Liver (tissue), 9 donors: Measurements from ENCODE around the gene TTC7B. TPM values are rescaled to one million over a fixed set of nuclear protein-coding genes. Genes with fewer than 3 reads are reported as not detected.

Experiments
- DNase-seq: peaks from one replicate; pipeline ENCODE4 v3.0.0-alpha.2; 2017; ENCODE audit warnings: low spot score
- H3K27ac ChIP-seq, 2 donors: one replicate each; pipeline ENCODE4 v1.7.0; 2013; ENCODE audit warnings: inconsistent platforms in 2 of 2, low read length in 2 of 2, control low read depth in 1 of 2, low read depth in 1 of 2, mild to moderate bottlenecking in 1 of 2
- H3K27me3 ChIP-seq, 4 donors: one replicate each; pipeline versions ENCODE4 v1.6.1 to v1.7.0; 2013; ENCODE audit warnings: low read length in 3 of 4, inconsistent platforms in 1 of 4, mild to moderate bottlenecking in 1 of 4, moderate library complexity in 1 of 4; ENCODE audit not compliant: control insufficient read depth in 4 of 4, insufficient read depth in 4 of 4
- H3K36me3 ChIP-seq, 4 donors: one replicate each; pipeline versions ENCODE4 v1.6.1 to v1.7.0; 2013; ENCODE audit warnings: low read length in 3 of 4, mild to moderate bottlenecking in 3 of 4, low read depth in 1 of 4, moderate library complexity in 1 of 4; ENCODE audit not compliant: control insufficient read depth in 4 of 4, insufficient read depth in 3 of 4
- H3K4me1 ChIP-seq, 4 donors: one replicate each; pipeline versions ENCODE4 v1.6.1 to v1.7.0; 2013; ENCODE audit warnings: low read length in 3 of 4, mild to moderate bottlenecking in 3 of 4, moderate library complexity in 1 of 4; ENCODE audit not compliant: control insufficient read depth in 4 of 4, insufficient read depth in 4 of 4
- H3K4me3 ChIP-seq, 3 donors: one replicate each; pipeline versions ENCODE4 v1.6.1 to v1.7.0; 2013; ENCODE audit warnings: low read length in 3 of 3, control low read depth in 1 of 3, low read depth in 1 of 3, mild to moderate bottlenecking in 1 of 3
- H3K9ac ChIP-seq, 2 donors: one replicate each; pipeline ENCODE4 v1.7.0; 2013; ENCODE audit warnings: low read length in 2 of 2, mild to moderate bottlenecking in 2 of 2, moderate library complexity in 2 of 2, control low read depth in 1 of 2, low read depth in 1 of 2
- H3K9me3 ChIP-seq, 4 donors: one replicate each; pipeline versions ENCODE4 v1.6.1 to v1.7.0; 2013; ENCODE audit warnings: low read length in 3 of 4; ENCODE audit not compliant: control insufficient read depth in 4 of 4
- ATF3 ChIP-seq: IDR thresholded peaks from 2 replicates; pipeline ENCODE4 v1.6.1; 2016; ENCODE audit warnings: antibody characterized with exemption
- CTCF ChIP-seq: fragments of 150-350 bp; IDR thresholded peaks from 2 replicates; pipeline ENCODE4 v1.5.1; 2017; ENCODE audit warnings: improper control_type of control experiment, low read depth, low read length; ENCODE audit not compliant: missing input control
- FOXA1 ChIP-seq: IDR thresholded peaks from 2 replicates; pipeline ENCODE4 v1.6.1; 2016; ENCODE audit warnings: antibody characterized with exemption
- FOXA2 ChIP-seq: IDR thresholded peaks from 2 replicates; pipeline ENCODE4 v1.6.1; 2016; ENCODE audit warnings: antibody characterized with exemption
- GABPA ChIP-seq, 2 donors: IDR thresholded peaks in 1 of 2; conservative IDR thresholded peaks in 1 of 2; 2 replicates each; pipeline ENCODE4 v1.6.1; 2016; ENCODE audit warnings: antibody characterized with exemption in 2 of 2, mild to moderate bottlenecking in 1 of 2, moderate library complexity in 1 of 2
- HNF4A ChIP-seq, 2 donors: conservative IDR thresholded peaks; 2 replicates each; pipeline ENCODE4 v1.6.1; 2016; ENCODE audit warnings: antibody characterized with exemption in 2 of 2, mild to moderate bottlenecking in 2 of 2
- HNF4G ChIP-seq: IDR thresholded peaks from 2 replicates; pipeline ENCODE4 v1.6.1; 2016; ENCODE audit warnings: antibody characterized with exemption
- JUND ChIP-seq, 2 donors: IDR thresholded peaks; 2 replicates each; pipeline ENCODE4 v1.6.1; 2016; ENCODE audit warnings: antibody characterized with exemption in 2 of 2
- RAD21 ChIP-seq, 2 donors: IDR thresholded peaks; 2 replicates each; pipeline ENCODE4 v1.6.1; 2016; ENCODE audit warnings: antibody characterized with exemption in 2 of 2, mild to moderate bottlenecking in 2 of 2
- REST ChIP-seq: IDR thresholded peaks from 2 replicates; pipeline ENCODE4 v1.6.1; 2016; ENCODE audit warnings: antibody characterized with exemption, mild to moderate bottlenecking
- RXRA ChIP-seq, 2 donors: IDR thresholded peaks; 2 replicates each; pipeline ENCODE4 v1.6.1; 2017 to 2018; ENCODE audit warnings: antibody characterized with exemption in 2 of 2, mild to moderate bottlenecking in 1 of 2
- SP1 ChIP-seq: IDR thresholded peaks from 2 replicates; pipeline ENCODE4 v1.6.1; 2018; ENCODE audit warnings: antibody characterized with exemption, mild to moderate bottlenecking
- TAF1 ChIP-seq: conservative IDR thresholded peaks from 2 replicates; pipeline ENCODE4 v1.6.1; 2016; ENCODE audit warnings: antibody characterized with exemption, mild to moderate bottlenecking
- YY1 ChIP-seq: IDR thresholded peaks from 2 replicates; pipeline ENCODE4 v1.6.1; 2016; ENCODE audit warnings: antibody characterized with exemption, mild to moderate bottlenecking
- WGBS: extraction: QIAGEN DNeasy Blood & Tissue Kit; methylation state at CpG from one replicate; pipeline ENCODE4 v1.1.7; 2013; 5-methylcytosine and 5-hydroxymethylcytosine counted together
- polyA plus RNA-seq, 2 donors: library from polyadenylated mRNA; stranded (reverse) in 1 of 2; unstranded in 1 of 2; fragments of 200-250 nt in 1 of 2; fragments of >200 nt in 1 of 2; fragmentation: Nextera tagmentation in 1 of 2; extraction: Ambion mirVana in 1 of 2; gene quantifications; one replicate each; pipeline versions ENCODE4 v1.2.1 to v1.2.3, GENCODE V29; 2013 to 2015
- total RNA-seq, 2 donors: library from RNA; depleted of rRNA; stranded (reverse); fragments of >200 nt; gene quantifications; one replicate each; pipeline ENCODE4 v1.2.3, GENCODE V29; 2014
- donor health status: healthy.
- donor health status: healthy.
- donor health status: healthy.
- donor health status: healthy.
- donor health status: healthy.

Gene TTC7B
- total and polyA plus RNA-seq, 4 donors: 9.1 to 31.0 (median 12.5) TPM

GRCh38 chr14:90742729-90743128 lies 73.5 kb downstream of the TTC7B start (continued):
- TF ChIP-seq REST: no peak
- TF ChIP-seq GABPA (IDR thresholded peaks at IDR 0.05 in 1 of 2, conservative IDR thresholded peaks at IDR 0.05 in 1 of 2): no peak
- TF ChIP-seq FOXA1: no peak
- no peak for TF ChIP-seq YY1
- TF ChIP-seq SP1: no peak
- TF ChIP-seq ATF3: no peak
- TF ChIP-seq HNF4A (conservative IDR thresholded peaks at IDR 0.05): no peak

- Histone ChIP-seq H3K27me3 (no peaks in the 10 kb centered on the region), H3K36me3 (peaks cover 0 to 5% (median 2%) of the 10 kb centered on the region in 4 donors), H3K9me3 (no peaks in the 10 kb centered on the region), H3K4me1 (peaks cover 0 to 2% (median 0%) of the 10 kb centered on the region in 4 donors), H3K4me3 (no peak overlapping the region), H3K9ac (no peak overlapping the region), H3K27ac (no peak overlapping the region)
- no peak for DNase-seq
- 94% methylated on average over 2 of the region's 2 CpGs for WGBS
- TF ChIP-seq HNF4G: no peak
- TF ChIP-seq RAD21 (IDR thresholded peaks at IDR 0.05): no peak
- no peak for TF ChIP-seq SP1
- TF ChIP-seq ATF3: no peak
- no peak for TF ChIP-seq TAF1
- no peak for TF ChIP-seq JUND (IDR thresholded peaks at IDR 0.05)
- TF ChIP-seq FOXA2: no peak
- no peak for TF ChIP-seq REST
- no peak for TF ChIP-seq FOXA1
- no peak for TF ChIP-seq RXRA (IDR thresholded peaks at IDR 0.05)
- TF ChIP-seq GABPA (IDR thresholded peaks at IDR 0.05 in 1 of 2, conservative IDR thresholded peaks at IDR 0.05 in 1 of 2): no peak
- TF ChIP-seq YY1: no peak
- no peak for TF ChIP-seq CTCF
Measured at GRCh38 chr14:90742252-90742651, 74.0 kb downstream of the TTC7B start.
